NT2/D1 (cell line): ENCODE measurements around the gene TLE4.

ENCODE experiments used
- SUZ12 ChIP-seq: IDR thresholded peaks from 2 replicates; pipeline ENCODE4 v1.6.1; 2011; ENCODE audit not compliant: insufficient read length, insufficient read depth; ENCODE audit errors: extremely low read depth
- ZNF274 ChIP-seq: IDR thresholded peaks from 2 replicates; pipeline ENCODE4 v1.6.1; 2011; ENCODE audit warnings: mild to moderate bottlenecking, low read depth, low read length

GRCh38 chr9:79572608-79573411, 1.0 kb downstream of the TLE4 start:
- TF ChIP-seq ZNF274, result no peak
- TF ChIP-seq SUZ12, result no peak
